Measurements from ENCODE around the gene PPFIBP1.

Gene PPFIBP1

DNA sequence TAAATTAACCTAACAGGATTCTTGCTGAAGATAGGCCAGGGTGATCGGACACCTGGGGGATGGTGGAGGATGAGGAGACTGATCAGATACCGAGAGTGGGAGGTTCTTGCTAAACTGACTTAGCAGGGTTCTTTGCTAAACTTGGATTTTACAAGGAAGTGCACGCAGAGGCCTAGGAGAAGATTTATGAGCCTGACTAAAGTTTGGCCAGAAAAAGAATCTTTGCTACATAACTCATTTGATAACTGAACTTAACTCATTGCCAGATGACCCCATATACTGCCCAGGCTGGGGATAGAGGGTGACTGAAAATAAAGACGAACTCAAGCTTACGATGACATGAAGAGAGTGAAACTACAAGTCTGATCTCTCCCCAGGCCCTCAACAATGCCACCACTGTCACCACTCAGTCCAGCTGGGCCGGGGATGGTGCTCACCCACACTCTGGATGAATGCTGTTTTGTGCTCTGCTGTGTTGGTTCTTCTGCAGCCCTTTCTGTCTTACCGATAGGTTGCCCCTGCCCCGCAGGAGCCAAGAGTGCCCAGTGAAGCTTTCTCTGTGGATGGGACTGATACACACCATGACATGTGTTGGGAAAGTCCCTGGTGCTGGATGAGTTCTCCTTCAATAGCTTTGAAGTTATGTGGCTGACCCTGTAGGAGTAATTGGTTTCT is 29.0 kb downstream of the PPFIBP1 start:
- Histone ChIP-seq H3K4me3 (ENCODE audit: extremely low read depth, insufficient read depth, low read length, poor library complexity, severe bottlenecking) (no peak overlapping the region), H3K36me3 (ENCODE audit: control insufficient read depth, insufficient read depth, low read length) (peaks cover 28% of the 10 kb centered on the region), H3K27ac (ENCODE audit: low read depth, low read length, severe bottlenecking) (peak overlapping the region; percentile 13), H3K9me3 (ENCODE audit: control insufficient read depth, low read length) (no peaks in the 10 kb centered on the region), H3K4me1 (ENCODE audit: control insufficient read depth, insufficient read depth, low read length, poor library complexity, severe bottlenecking) (peaks cover 39% of the 10 kb centered on the region)
- WGBS, 2 experiments (ENCODE audit: insufficient coverage in 2 of 2), result 89 to 95% methylated on average over 3 to 5 of the region's 8 CpGs

DNA sequence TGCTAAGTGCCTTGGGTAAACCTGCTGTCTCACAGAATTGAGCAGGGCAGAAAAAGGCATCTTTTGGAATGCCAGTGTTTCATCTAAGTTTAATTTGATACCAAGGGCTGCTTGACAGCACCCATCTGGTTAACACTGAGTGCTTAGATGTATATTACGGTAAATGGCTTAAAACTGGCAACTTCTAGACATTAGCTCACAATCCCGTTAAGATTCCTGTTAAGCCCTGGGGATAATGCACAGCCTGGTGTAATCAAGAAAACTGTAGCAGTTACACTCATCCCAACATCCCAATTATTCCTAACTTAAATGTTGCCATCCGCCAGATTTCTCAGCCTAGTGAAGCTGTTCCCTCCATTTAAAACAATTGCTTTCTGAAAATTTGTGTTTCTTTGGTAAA is 29.9 kb downstream of the PPFIBP1 start:
- peaks cover 21% of the 10 kb centered on the region for H3K36me3 ChIP-seq (ENCODE audit: control insufficient read depth, insufficient read depth, low read length)
- H3K27ac ChIP-seq (ENCODE audit: low read depth, low read length, severe bottlenecking), result peak overlapping the region; percentile 58
- no peaks in the 10 kb centered on the region for H3K9me3 ChIP-seq (ENCODE audit: control insufficient read depth, low read length)
- peaks cover 30% of the 10 kb centered on the region for H3K4me1 ChIP-seq (ENCODE audit: control insufficient read depth, insufficient read depth, low read length, poor library complexity, severe bottlenecking)
- 100% methylated on average over 2 to 3 of the region's 3 CpGs for WGBS, 2 experiments (ENCODE audit: insufficient coverage in 2 of 2)
- no peak overlapping the region for H3K4me3 ChIP-seq (ENCODE audit: extremely low read depth, insufficient read depth, low read length, poor library complexity, severe bottlenecking)

DNA sequence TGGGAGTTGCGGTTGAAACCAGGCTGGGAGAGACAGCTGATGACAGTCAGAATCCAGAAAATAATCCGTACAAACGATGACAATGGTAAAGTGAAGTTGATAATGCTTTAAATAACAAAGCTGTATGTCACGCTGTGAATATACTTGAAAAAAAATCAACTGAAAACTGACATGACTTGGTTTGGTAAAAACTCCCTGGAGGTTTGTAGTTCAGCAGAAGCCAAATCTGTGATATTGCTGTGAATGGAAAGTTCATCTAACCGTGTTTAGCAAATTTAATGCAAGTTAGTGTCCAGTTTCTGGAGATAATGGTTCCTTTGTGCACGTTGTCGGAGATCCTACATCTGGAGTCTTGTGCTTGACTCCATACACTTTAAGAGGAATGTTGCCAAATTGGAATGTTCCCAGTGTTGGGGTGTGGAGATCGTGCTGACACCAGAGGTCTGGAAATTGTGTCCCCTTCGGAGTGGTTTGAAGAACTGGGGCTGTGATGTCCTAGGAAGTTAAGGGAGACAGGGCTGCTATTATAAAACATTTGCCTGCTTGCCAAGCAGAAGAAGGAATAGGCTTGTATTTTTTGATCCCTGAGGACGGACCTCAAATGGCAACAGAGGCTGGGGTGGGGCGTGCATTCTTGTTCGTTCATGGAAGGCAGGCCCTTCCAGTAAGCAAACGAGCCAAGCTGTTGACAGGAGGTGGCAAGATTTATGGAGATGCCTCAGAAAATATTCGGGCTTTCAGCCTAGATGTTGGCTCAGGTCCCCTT is 30.6 kb downstream of the PPFIBP1 start:
- 83 to 85% methylated on average over 13 to 14 of the region's 14 CpGs for WGBS, 2 experiments (ENCODE audit: insufficient coverage in 2 of 2)
- Histone ChIP-seq H3K27ac (ENCODE audit: low read depth, low read length, severe bottlenecking) (peak overlapping the region; percentile 58), H3K36me3 (ENCODE audit: control insufficient read depth, insufficient read depth, low read length) (peaks cover 17% of the 10 kb centered on the region), H3K4me3 (ENCODE audit: extremely low read depth, insufficient read depth, low read length, poor library complexity, severe bottlenecking) (no peak overlapping the region), H3K9me3 (ENCODE audit: control insufficient read depth, low read length) (no peaks in the 10 kb centered on the region), H3K4me1 (ENCODE audit: control insufficient read depth, insufficient read depth, low read length, poor library complexity, severe bottlenecking) (peaks cover 26% of the 10 kb centered on the region)

DNA sequence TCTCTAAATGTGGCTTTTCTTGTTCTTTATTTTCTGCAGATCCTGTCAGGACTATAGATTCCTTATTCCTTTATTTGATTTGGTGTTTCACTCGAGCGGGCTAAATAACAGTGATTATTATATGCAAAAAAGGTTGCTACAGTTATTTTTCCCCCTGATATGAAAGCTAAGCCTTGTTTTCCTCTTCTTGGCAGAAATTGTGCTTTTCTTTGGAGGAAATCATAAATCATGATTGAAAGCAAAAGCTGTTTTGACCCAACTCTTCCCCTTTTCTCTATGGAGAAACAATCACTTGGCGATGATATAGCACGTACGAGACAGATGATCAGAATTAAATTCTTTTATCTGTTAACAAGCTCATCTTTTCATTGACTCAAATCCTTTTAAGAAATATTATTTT is 31.4 kb downstream of the PPFIBP1 start:
- 92% methylated on average over 2 of the region's 5 CpGs; no CpG with 5 or more reads in 1 of the 2 experiments for WGBS, 2 experiments (ENCODE audit: insufficient coverage in 2 of 2)
- H3K4me1 ChIP-seq (ENCODE audit: control insufficient read depth, insufficient read depth, low read length, poor library complexity, severe bottlenecking), result peaks cover 22% of the 10 kb centered on the region
- H3K9me3 ChIP-seq (ENCODE audit: control insufficient read depth, low read length), result no peaks in the 10 kb centered on the region
- peak overlapping the region; percentile 58 for H3K27ac ChIP-seq (ENCODE audit: low read depth, low read length, severe bottlenecking)
- peaks cover 10% of the 10 kb centered on the region for H3K36me3 ChIP-seq (ENCODE audit: control insufficient read depth, insufficient read depth, low read length)
- H3K4me3 ChIP-seq (ENCODE audit: extremely low read depth, insufficient read depth, low read length, poor library complexity, severe bottlenecking), result no peak overlapping the region

GRCh38 chr12:27555925-27556778 is 32.1 kb downstream of the PPFIBP1 start:
- 84 to 98% methylated on average over 4 of the region's 6 CpGs for WGBS, 2 experiments (ENCODE audit: insufficient coverage in 2 of 2)

DNA sequence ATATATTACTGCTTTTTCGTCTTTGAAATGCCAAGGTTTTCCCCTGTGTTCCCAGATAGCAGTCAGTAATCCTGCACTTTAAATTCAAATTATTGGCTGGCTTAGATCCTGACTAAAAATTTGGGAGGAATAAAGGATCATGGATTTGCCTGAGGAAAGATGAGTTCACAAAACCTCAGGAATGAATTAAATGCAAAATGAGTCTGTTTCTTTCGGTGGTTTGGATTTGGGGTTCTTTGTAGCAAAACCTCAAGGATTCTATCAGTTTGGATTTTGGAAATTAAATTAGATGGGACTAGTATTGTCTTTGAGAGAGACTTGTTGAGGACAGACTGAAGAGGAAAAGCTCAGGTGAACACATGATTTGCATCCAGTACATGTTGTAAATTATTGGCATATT is 36.1 kb downstream of the PPFIBP1 start:
- Histone ChIP-seq H3K9me3 (ENCODE audit: control insufficient read depth, low read length) (no peaks in the 10 kb centered on the region), H3K36me3 (ENCODE audit: control insufficient read depth, insufficient read depth, low read length) (no peaks in the 10 kb centered on the region), H3K4me3 (ENCODE audit: extremely low read depth, insufficient read depth, low read length, poor library complexity, severe bottlenecking) (no peak overlapping the region), H3K4me1 (ENCODE audit: control insufficient read depth, insufficient read depth, low read length, poor library complexity, severe bottlenecking) (peaks cover 22% of the 10 kb centered on the region), H3K27ac (ENCODE audit: low read depth, low read length, severe bottlenecking) (no peak overlapping the region)
- 90 to 100% methylated on average over 1 to 2 of the region's 2 CpGs for WGBS, 2 experiments (ENCODE audit: insufficient coverage in 2 of 2)

More at GRCh38 chr12:27555925-27556778, 32.1 kb downstream of the PPFIBP1 start:
- Histone ChIP-seq H3K4me1 (ENCODE audit: control insufficient read depth, insufficient read depth, low read length, poor library complexity, severe bottlenecking) (peaks cover 22% of the 10 kb centered on the region), H3K36me3 (ENCODE audit: control insufficient read depth, insufficient read depth, low read length) (peaks cover 9% of the 10 kb centered on the region), H3K27ac (ENCODE audit: low read depth, low read length, severe bottlenecking) (peak overlapping the region; percentile 43), H3K9me3 (ENCODE audit: control insufficient read depth, low read length) (no peaks in the 10 kb centered on the region), H3K4me3 (ENCODE audit: extremely low read depth, insufficient read depth, low read length, poor library complexity, severe bottlenecking) (no peak overlapping the region)

GRCh38 chr12:27561535-27562350 is 37.7 kb downstream of the PPFIBP1 start:
- Histone ChIP-seq H3K9me3 (ENCODE audit: control insufficient read depth, low read length) (no peaks in the 10 kb centered on the region), H3K4me3 (ENCODE audit: extremely low read depth, insufficient read depth, low read length, poor library complexity, severe bottlenecking) (no peak overlapping the region), H3K27ac (ENCODE audit: low read depth, low read length, severe bottlenecking) (peak overlapping the region; percentile 2), H3K36me3 (ENCODE audit: control insufficient read depth, insufficient read depth, low read length) (no peaks in the 10 kb centered on the region), H3K4me1 (ENCODE audit: control insufficient read depth, insufficient read depth, low read length, poor library complexity, severe bottlenecking) (peaks cover 17% of the 10 kb centered on the region)
- WGBS, 2 experiments (ENCODE audit: insufficient coverage in 2 of 2), result 91 to 92% methylated on average over 4 to 5 of the region's 6 CpGs

DNA sequence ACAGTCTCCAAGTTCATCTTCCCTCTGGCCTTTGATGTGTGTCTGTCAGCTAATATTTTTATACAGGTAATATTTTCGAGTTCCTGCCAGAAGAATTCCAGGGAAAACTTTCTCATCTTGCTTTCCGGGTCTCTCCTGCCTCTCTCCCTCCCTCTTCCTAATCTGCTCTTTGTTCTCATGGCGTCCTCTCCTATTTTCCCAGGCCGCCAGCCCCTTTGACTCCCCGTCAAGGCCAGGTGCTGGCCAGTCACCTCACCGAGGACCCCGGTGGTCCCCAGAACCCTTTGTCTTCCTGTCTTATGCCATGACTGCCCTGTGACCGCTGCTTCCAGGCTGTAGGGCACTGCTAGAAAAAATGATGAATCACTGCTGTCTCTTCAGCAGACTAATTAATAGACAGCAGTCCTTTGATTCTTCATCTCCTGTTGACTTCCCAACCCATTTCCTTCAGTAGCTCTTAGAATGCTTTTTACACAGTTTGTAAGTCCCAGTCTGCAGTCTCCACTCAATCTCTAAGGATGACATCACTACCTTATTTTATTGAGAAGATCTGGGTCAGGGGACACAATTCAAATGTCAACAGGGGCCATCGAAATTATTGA is 40.7 kb downstream of the PPFIBP1 start:
- H3K4me3 ChIP-seq (ENCODE audit: extremely low read depth, insufficient read depth, low read length, poor library complexity, severe bottlenecking), result no peak overlapping the region
- WGBS, 2 experiments (ENCODE audit: insufficient coverage in 2 of 2), result 87 to 92% methylated on average over 6 to 8 of the region's 9 CpGs
- H3K36me3 ChIP-seq (ENCODE audit: control insufficient read depth, insufficient read depth, low read length), result peaks cover 11% of the 10 kb centered on the region
- H3K27ac ChIP-seq (ENCODE audit: low read depth, low read length, severe bottlenecking), result peak overlapping the region; percentile 65
- H3K9me3 ChIP-seq (ENCODE audit: control insufficient read depth, low read length), result no peaks in the 10 kb centered on the region
- H3K4me1 ChIP-seq (ENCODE audit: control insufficient read depth, insufficient read depth, low read length, poor library complexity, severe bottlenecking), result peaks cover 16% of the 10 kb centered on the region

DNA sequence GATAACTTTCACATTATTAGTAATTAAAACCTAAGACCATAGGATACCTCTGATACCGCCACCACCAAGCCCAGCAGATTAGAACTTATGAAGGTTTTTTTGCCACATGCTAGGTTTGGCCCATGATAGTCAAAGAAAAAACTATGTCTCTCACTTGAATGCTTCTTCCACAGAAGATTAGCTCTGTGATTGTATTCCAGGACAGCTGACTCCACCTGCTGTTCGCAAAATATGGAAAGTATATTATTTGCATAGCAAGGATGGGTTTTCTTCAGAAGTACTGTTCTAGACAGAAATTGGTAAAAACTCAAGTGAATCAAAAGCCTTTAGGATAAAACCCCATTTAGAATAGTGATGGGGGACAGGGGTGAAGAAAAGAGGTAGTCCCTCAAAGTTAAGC is 42.2 kb downstream of the PPFIBP1 start:
- 60 to 100% methylated on average over 1 to 2 of the region's 2 CpGs for WGBS, 2 experiments (ENCODE audit: insufficient coverage in 2 of 2)
- Histone ChIP-seq H3K4me3 (ENCODE audit: extremely low read depth, insufficient read depth, low read length, poor library complexity, severe bottlenecking) (no peak overlapping the region), H3K4me1 (ENCODE audit: control insufficient read depth, insufficient read depth, low read length, poor library complexity, severe bottlenecking) (peaks cover 16% of the 10 kb centered on the region), H3K36me3 (ENCODE audit: control insufficient read depth, insufficient read depth, low read length) (peaks cover 11% of the 10 kb centered on the region), H3K9me3 (ENCODE audit: control insufficient read depth, low read length) (no peaks in the 10 kb centered on the region), H3K27ac (ENCODE audit: low read depth, low read length, severe bottlenecking) (no peak overlapping the region)
